Pancreas (tissue), 10 donors: Measurements from ENCODE around the gene C16orf87. TPM values are rescaled to one million over a fixed set of nuclear protein-coding genes. Genes with fewer than 3 reads are reported as not detected.

Source experiments
- ATAC-seq, 4 donors: fragments of 200-7000 bp; cut with Tn5 transposase; one replicate each; pipeline versions ENCODE4 v1.8.0 to v1.9.1; 2020; ENCODE audit warnings: mild to moderate bottlenecking in 4 of 4, moderate library complexity in 4 of 4
- DNase-seq, 6 donors: peaks; one replicate each; pipeline ENCODE4 v3.0.0-alpha.2; 2020
- FAIRE-seq: peaks from 2 replicates; lab custom pipeline; 2012; peaks lifted over from hg19 to GRCh38; lab: Jason Lieb, UNC
- H3K27ac ChIP-seq, 4 donors: fragments of 200-600 bp; sonication (generic); 1 replicate in 3 of 4; 2 replicates in 1 of 4; pipeline versions ENCODE4 v1.5.0 to v1.8.0; 2020
- H3K27me3 ChIP-seq, 4 donors: fragments of 200-600 bp; one replicate each; pipeline ENCODE4 v1.8.0; 2021
- H3K36me3 ChIP-seq, 3 donors: fragments of 200-600 bp; sonication (generic) in 1 of 3; one replicate each; pipeline versions ENCODE4 v1.5.0 to v1.8.0; 2020 to 2021
- H3K4me1 ChIP-seq, 3 donors: fragments of 200-600 bp; one replicate each; pipeline ENCODE4 v1.8.0; 2021
- H3K4me3 ChIP-seq, 4 donors: fragments of 200-600 bp; sonication (generic) in 2 of 4; one replicate each; pipeline versions ENCODE4 v1.5.0 to v1.8.0; 2020 to 2021
- H3K9me3 ChIP-seq, 4 donors: fragments of 200-600 bp; one replicate each; pipeline ENCODE4 v1.8.0; 2021
- CTCF ChIP-seq, 4 donors: fragments of 200-600 bp; sonication (generic) in 3 of 4; IDR thresholded peaks; one replicate each; pipeline versions ENCODE4 v1.5.0 to v1.8.0; 2021; ENCODE audit warnings: antibody characterized with exemption in 4 of 4
- WGBS, 2 donors: extraction: QIAGEN DNeasy Blood & Tissue Kit; methylation state at CpG; one replicate each; pipeline ENCODE4 v1.1.7; 2013; 5-methylcytosine and 5-hydroxymethylcytosine counted together
- intact Hi-C, 3 donors: fragments of 100-400 bp; cut with DNase I; formaldehyde crosslinking; loops; one replicate each; pipeline versions ENCODE4 v1.11.1 to v1.14.2; 2022
- polyA plus RNA-seq, 2 donors: library from polyadenylated mRNA; stranded (reverse); fragments of 200-250 nt; gene quantifications; one replicate each; pipeline ENCODE4 v1.2.3, GENCODE V29; 2013
- total RNA-seq, 6 donors: library from RNA; stranded (reverse); fragmentation: NEBNext Ultra II Directional in 4 of 6; extraction: Animal tissue kit (Norgen Biotek cat#: 25700) in 4 of 6; gene quantifications; one replicate each; pipeline versions ENCODE4 v1.2.1 to v1.2.4, GENCODE V29; 2021 to 2023
- donor health status: healthy with polysubstance abuse.
- donor health status: DM: no; HTN: no; CAD: no; lungs with moderate emphysema.
- donor health status: DM: no; HTN: no; CAD: no.
- donor health status: control.
- donor health status: control.
- donor health status: Bipolar disorder and iron deficiency.
- donor health status: DM: yes; HTN: yes; CAD: no.
- donor health status: DM: no; HTN: no; CAD: no.
- donor health status: DM: no; HTN: no; CAD: no.
- donor health status: DM: yes; HTN: yes; CAD: no.

Gene C16orf87
- total and polyA plus RNA-seq, 8 donors, result 1.0 to 3.1 (median 2.3) TPM

GRCh38 chr16:46796764-46797269, 34.2 kb downstream of the C16orf87 start:
- FAIRE-seq, result no peak
- TF ChIP-seq CTCF (IDR thresholded peaks at IDR 0.05), result no peak
- WGBS, 2 donors, result 95 to 97% methylated on average over 1 of the region's 1 CpG
- intact Hi-C loops, result no loop called here
- DNase-seq, result no peak
- H3K4me3 ChIP-seq, result no peak overlapping the region
- H3K27ac ChIP-seq, result no peak overlapping the region
- H3K36me3 ChIP-seq, result no peaks in the 10 kb centered on the region
- no peaks in the 10 kb centered on the region for H3K4me1 ChIP-seq
- H3K9me3 ChIP-seq, result no peaks in the 10 kb centered on the region
- H3K27me3 ChIP-seq, result no peaks in the 10 kb centered on the region
- no peak for ATAC-seq

GRCh38 chr16:46793841-46794240, 37.1 kb downstream of the C16orf87 start:
- Histone ChIP-seq H3K27ac (no peak overlapping the region), H3K27me3 (no peaks in the 10 kb centered on the region), H3K9me3 (no peaks in the 10 kb centered on the region), H3K36me3 (no peaks in the 10 kb centered on the region), H3K4me3 (no peak overlapping the region), H3K4me1 (peaks cover 0 to 3% (median 3%) of the 10 kb centered on the region in 3 donors)
- TF ChIP-seq CTCF (IDR thresholded peaks at IDR 0.05), result no peak
- intact Hi-C loops, result no loop called here
- DNase-seq (no peak), FAIRE-seq (no peak), ATAC-seq (no peak)
- WGBS, 2 donors, result 93 to 100% methylated on average over 1 of the region's 1 CpG

- FAIRE-seq (no peak), ATAC-seq (no peak), DNase-seq (no peak)
- Histone ChIP-seq H3K9me3 (no peaks in the 10 kb centered on the region), H3K4me3 (peak overlapping the region in 2 of 4 donors; percentile 59 to 78), H3K27me3 (no peaks in the 10 kb centered on the region), H3K36me3 (no peaks in the 10 kb centered on the region), H3K4me1 (peaks cover 0 to 8% (median 5%) of the 10 kb centered on the region in 3 donors), H3K27ac (no peak overlapping the region)
- whole genome bisulfite sequencing, 2 donors, result 78% methylated on average over 8 of the region's 8 CpGs
- TF ChIP-seq CTCF (IDR thresholded peaks at IDR 0.05), result no peak
- intact Hi-C loops, result no loop called here
Measured at GRCh38 chr16:46790599-46791270, 40.2 kb downstream of the C16orf87 start.

DNA sequence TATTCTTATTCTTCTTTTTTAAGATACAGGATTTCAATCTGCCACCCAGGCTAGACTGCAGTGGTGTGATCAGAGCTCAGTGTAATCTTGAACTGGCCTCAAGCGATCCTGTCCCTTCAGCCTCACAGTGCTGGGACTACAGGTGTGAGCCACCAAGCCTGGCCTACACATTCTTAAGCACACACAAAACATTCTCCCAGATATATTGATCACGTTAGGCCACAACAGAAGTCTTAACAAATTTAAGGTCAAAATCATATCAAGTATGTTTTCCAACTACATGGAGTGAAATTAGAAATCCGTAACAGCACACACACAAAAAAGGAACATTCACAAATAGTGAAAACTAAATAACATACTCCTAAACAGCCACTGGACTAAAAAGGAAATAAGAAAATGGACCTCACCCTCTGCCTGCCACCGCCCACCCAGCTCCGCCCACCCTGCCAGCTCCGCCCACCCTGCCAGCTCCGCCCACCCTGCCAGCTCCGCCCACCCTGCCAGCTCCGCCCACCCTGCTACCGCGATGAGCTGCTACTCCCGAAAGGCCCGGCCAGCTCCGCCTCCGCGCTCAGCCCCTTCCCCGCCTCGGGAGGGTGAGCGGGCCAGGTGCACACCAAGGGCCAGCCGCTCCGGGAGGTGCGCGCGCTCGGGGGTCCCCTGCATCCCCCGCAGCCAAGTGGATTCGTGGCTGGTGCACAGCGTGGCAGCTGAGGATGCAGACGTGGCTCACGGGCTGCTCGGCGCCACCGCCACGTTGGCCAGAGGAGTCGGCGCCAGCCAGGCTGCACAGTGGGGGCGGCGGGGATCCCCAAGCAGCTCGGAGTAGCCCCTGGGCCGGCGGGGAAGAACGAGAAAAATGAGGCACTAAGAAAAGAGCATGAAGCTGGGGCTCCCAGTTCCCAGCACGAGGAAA, 41.2 kb downstream of the C16orf87 start:
- TF ChIP-seq CTCF (IDR thresholded peaks at IDR 0.05), result no peak
- H3K36me3 ChIP-seq, result no peaks in the 10 kb centered on the region
- peak overlapping the region; percentile 55 to 78 (median 68) for H3K4me3 ChIP-seq
- peak; percentile 97 to 100 (median 99) for ATAC-seq
- no peak for FAIRE-seq
- intact Hi-C loops, result no loop called here
- 4 to 5% methylated on average over 41 to 43 of the region's 43 CpGs for WGBS, 2 donors
- H3K27me3 ChIP-seq, result no peaks in the 10 kb centered on the region
- H3K27ac ChIP-seq, result peak overlapping the region in 2 of 4 donors; percentile 42 to 59
- H3K4me1 ChIP-seq, result peaks cover 0 to 8% (median 5%) of the 10 kb centered on the region in 3 donors
- peak; percentile 79 to 94 (median 88) for DNase-seq
- no peaks in the 10 kb centered on the region for H3K9me3 ChIP-seq
